ENCODE measurements around the gene ZFP36.

The ZFP36 gene

DNA sequence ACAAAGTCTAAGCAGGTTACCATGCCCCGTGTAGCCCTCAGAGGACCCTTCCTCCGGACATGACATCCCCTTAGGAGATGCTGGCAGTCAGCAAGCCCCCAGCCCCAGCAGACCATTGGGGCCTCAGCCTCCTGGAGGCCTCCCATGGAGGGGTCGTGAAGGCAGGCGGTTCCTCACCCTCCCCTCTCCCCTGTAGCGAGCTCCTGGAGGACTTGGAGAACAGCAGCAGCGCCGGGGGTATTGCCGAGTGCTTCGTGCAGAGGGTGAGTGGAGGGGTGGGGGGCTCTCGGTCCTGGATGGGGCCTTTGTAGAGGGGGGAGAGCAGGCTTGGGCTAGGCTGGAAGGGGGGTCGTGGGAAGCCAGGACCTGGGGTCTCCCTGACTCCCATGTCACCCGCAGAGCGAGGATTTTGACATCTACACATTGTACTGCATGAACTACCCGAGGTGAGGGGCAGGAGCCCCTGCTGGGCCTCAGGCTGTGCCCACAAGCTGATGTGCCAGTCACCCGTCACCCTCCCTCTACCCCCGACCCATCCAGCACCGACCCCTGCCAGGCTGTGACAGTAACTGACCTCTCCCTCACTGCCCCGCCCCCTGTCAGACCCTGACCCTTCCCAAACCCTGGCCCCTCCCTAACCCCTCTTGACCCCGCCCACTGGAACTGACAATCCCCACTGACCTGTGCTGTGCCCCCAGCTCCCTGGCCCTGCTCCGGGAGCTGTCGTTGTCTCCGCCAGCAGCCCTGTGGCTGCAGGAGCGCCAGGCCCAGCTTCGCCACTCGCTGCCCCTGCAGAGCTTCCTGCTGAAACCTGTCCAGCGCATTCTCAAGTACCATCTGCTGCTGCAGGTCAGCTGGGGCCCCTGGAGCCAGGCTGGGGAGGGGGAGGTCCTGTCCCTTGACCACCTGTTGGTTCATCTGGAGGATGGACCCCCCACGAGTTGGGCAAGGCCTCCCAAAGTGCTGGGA lies 9.8 kb downstream of the ZFP36 start:
- peaks cover 29% of the 10 kb centered on the region for H3K36me3 ChIP-seq (ENCODE audit: insufficient read depth, low read length)
- H3K27ac ChIP-seq (ENCODE audit: low read depth, low read length) = no peak overlapping the region
- no peaks in the 10 kb centered on the region for H3K27me3 ChIP-seq (ENCODE audit: control insufficient read depth in 1 of 2, insufficient read depth in 2 of 2, low read length in 2 of 2)
- H3K4me1 ChIP-seq (ENCODE audit: insufficient read depth, low read length) = peaks cover 31% of the 10 kb centered on the region
- H3K9ac ChIP-seq (ENCODE audit: low read length) = peak overlapping the region; percentile 25
- no peak overlapping the region for H3K4me3 ChIP-seq (ENCODE audit: low read depth in 1 of 2, low read length in 2 of 2)
- H3K9me3 ChIP-seq (ENCODE audit: low read length) = no peaks in the 10 kb centered on the region

GRCh38 chr19:39417463-39418181 lies 11.0 kb downstream of the ZFP36 start:
- H3K36me3 ChIP-seq (ENCODE audit: insufficient read depth, low read length) = peaks cover 31% of the 10 kb centered on the region
- H3K4me1 ChIP-seq (ENCODE audit: insufficient read depth, low read length) = peaks cover 26% of the 10 kb centered on the region
- H3K27ac ChIP-seq (ENCODE audit: low read depth, low read length) = no peak overlapping the region

DNA sequence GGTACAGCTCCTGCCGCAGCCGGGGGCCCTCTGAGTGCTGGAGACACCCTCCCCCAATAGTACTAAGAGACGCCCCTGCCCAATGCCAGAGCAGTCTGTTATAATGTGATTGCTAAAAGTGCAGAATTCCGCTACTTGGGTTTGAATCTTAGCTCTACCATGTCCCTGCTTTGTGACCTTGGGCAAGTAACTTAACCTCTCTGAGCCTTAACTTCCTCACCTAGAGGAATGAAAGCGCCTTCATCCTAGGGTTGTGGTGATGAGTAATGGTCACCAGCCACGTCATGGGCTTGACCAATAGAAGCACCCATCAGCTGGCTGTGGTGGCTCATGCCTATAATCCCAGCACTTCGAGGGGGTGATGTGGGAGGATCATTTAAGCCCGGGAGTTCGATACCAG lies 12.4 kb downstream of the ZFP36 start:
- Histone ChIP-seq H3K4me3 (ENCODE audit: low read depth in 1 of 2, low read length in 2 of 2) (no peak overlapping the region), H3K36me3 (ENCODE audit: insufficient read depth, low read length) (peaks cover 36% of the 10 kb centered on the region), H3K9ac (ENCODE audit: low read length) (no peak overlapping the region), H3K27me3 (ENCODE audit: control insufficient read depth in 1 of 2, insufficient read depth in 2 of 2, low read length in 2 of 2) (no peaks in the 10 kb centered on the region), H3K4me1 (ENCODE audit: insufficient read depth, low read length) (peaks cover 23% of the 10 kb centered on the region), H3K27ac (ENCODE audit: low read depth, low read length) (no peak overlapping the region), H3K9me3 (ENCODE audit: low read length) (no peaks in the 10 kb centered on the region)

More at GRCh38 chr19:39417463-39418181, 11.0 kb downstream of the ZFP36 start:
- no peaks in the 10 kb centered on the region for H3K27me3 ChIP-seq (ENCODE audit: control insufficient read depth in 1 of 2, insufficient read depth in 2 of 2, low read length in 2 of 2)
- no peaks in the 10 kb centered on the region for H3K9me3 ChIP-seq (ENCODE audit: low read length)
- no peak overlapping the region for H3K9ac ChIP-seq (ENCODE audit: low read length)
- H3K4me3 ChIP-seq (ENCODE audit: low read depth in 1 of 2, low read length in 2 of 2) = no peak overlapping the region

- peaks cover 36% of the 10 kb centered on the region for H3K36me3 ChIP-seq (ENCODE audit: insufficient read depth, low read length)
Observed at GRCh38 chr19:39420769-39421168, 14.1 kb downstream of the ZFP36 start.

DNA sequence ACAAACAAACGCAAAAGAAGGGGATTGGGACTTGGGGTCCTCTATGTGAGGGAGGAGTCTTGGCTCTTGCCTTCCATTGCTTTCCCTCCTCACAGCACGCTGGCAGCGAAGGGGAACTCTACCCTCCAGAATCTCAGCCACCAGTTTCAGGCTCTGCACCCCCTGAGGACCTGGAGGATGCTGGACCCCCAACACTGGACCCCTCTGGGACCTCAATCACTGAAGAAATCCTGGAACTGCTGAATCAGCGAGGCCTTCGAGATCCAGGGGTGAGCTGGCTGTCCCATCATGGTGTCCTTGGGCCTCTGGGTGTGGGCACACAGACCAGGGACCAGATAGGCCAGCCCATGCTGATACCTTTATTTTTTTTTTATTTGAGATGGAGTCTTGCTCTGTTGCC lies 15.4 kb downstream of the ZFP36 start:
- Histone ChIP-seq H3K4me1 (ENCODE audit: insufficient read depth, low read length) (no peaks in the 10 kb centered on the region), H3K4me3 (ENCODE audit: low read depth in 1 of 2, low read length in 2 of 2) (no peak overlapping the region), H3K36me3 (ENCODE audit: insufficient read depth, low read length) (peaks cover 29% of the 10 kb centered on the region), H3K9me3 (ENCODE audit: low read length) (no peaks in the 10 kb centered on the region), H3K27ac (ENCODE audit: low read depth, low read length) (no peak overlapping the region), H3K27me3 (ENCODE audit: control insufficient read depth in 1 of 2, insufficient read depth in 2 of 2, low read length in 2 of 2) (no peaks in the 10 kb centered on the region), H3K9ac (ENCODE audit: low read length) (no peak overlapping the region)

More at GRCh38 chr19:39420769-39421168, 14.1 kb downstream of the ZFP36 start:
- Histone ChIP-seq H3K9ac (ENCODE audit: low read length) (no peak overlapping the region), H3K27me3 (ENCODE audit: control insufficient read depth in 1 of 2, insufficient read depth in 2 of 2, low read length in 2 of 2) (no peaks in the 10 kb centered on the region), H3K4me3 (ENCODE audit: low read depth in 1 of 2, low read length in 2 of 2) (no peak overlapping the region), H3K9me3 (ENCODE audit: low read length) (no peaks in the 10 kb centered on the region), H3K4me1 (ENCODE audit: insufficient read depth, low read length) (peaks cover 6% of the 10 kb centered on the region), H3K27ac (ENCODE audit: low read depth, low read length) (no peak overlapping the region)

DNA sequence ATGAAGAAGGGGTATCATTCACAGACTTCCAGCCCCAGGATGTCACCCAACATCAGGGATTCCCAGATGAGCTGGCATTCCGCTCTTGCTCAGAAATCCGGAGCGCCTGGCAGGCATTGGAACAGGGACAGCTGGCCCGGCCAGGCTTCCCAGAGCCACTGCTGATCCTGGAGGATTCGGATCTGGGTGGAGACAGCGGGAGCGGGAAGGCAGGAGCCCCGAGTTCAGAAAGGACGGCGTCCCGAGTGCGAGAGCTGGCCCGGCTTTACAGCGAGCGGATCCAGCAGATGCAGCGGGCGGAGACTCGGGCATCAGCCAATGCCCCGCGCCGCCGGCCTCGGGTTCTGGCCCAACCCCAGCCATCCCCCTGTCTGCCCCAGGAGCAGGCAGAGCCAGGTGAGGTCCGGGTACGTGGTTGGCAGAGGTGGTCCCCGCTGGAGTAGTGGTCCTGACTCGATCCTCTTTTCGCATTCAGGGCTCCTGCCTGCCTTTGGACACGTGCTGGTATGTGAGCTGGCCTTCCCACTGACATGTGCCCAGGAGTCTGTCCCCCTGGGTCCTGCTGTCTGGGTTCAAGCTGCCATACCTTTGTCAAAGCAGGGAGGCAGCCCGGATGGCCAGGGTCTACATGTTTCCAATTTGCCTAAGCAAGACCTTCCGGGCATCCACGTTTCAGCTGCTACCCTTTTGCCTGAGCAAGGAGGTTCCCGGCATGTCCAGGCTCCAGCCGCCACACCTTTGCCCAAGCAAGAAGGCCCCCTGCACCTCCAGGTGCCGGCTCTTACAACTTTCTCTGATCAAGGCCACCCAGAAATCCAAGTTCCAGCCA lies 16.8 kb downstream of the ZFP36 start:
- Histone ChIP-seq H3K36me3 (ENCODE audit: insufficient read depth, low read length) (peaks cover 25% of the 10 kb centered on the region), H3K27ac (ENCODE audit: low read depth, low read length) (no peak overlapping the region), H3K4me1 (ENCODE audit: insufficient read depth, low read length) (peaks cover 6% of the 10 kb centered on the region), H3K27me3 (ENCODE audit: control insufficient read depth in 1 of 2, insufficient read depth in 2 of 2, low read length in 2 of 2) (no peaks in the 10 kb centered on the region), H3K4me3 (ENCODE audit: low read depth in 1 of 2, low read length in 2 of 2) (no peak overlapping the region), H3K9ac (ENCODE audit: low read length) (no peak overlapping the region), H3K9me3 (ENCODE audit: low read length) (no peaks in the 10 kb centered on the region)

DNA sequence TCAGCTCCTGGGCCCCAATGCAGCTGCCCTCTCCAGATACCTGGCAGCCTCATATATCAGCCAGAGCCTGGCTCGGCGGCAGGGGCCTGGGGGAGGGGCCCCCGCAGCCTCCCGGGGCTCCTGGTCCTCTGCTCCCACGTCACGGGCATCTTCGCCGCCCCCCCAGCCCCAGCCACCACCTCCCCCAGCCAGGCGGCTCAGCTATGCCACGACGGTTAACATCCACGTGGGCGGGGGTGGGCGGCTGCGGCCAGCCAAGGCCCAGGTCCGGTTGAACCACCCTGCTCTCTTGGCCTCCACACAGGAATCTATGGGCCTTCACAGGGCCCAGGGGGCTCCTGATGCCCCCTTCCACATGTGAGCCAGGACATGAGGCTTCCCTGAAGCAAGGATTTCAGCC lies 18.3 kb downstream of the ZFP36 start:
- H3K27me3 ChIP-seq (ENCODE audit: control insufficient read depth in 1 of 2, insufficient read depth in 2 of 2, low read length in 2 of 2) = no peaks in the 10 kb centered on the region
- H3K27ac ChIP-seq (ENCODE audit: low read depth, low read length) = no peak overlapping the region
- peaks cover 13% of the 10 kb centered on the region for H3K4me1 ChIP-seq (ENCODE audit: insufficient read depth, low read length)
- H3K9me3 ChIP-seq (ENCODE audit: low read length) = no peaks in the 10 kb centered on the region
- no peak overlapping the region for H3K4me3 ChIP-seq (ENCODE audit: low read depth in 1 of 2, low read length in 2 of 2)
- no peak overlapping the region for H3K9ac ChIP-seq (ENCODE audit: low read length)
- H3K36me3 ChIP-seq (ENCODE audit: insufficient read depth, low read length) = peaks cover 17% of the 10 kb centered on the region

DNA sequence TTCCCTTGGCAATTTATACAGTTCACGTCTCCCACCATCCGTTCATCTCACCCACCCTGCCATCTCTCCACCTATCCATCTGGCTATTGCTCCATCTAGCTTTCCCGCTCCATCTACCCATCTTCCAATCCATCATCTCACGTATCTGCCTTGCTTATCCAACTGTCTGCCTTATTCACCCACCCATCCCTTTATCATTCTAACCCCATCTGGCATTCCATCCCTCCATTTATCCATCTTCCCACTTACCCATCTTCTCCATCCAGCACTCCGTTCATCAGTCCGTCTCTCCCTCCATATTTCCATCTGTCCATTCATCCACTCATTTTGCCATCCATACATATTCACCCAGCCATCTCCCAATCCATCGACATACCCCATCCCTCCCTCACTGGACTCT lies 19.1 kb downstream of the ZFP36 start:
- Histone ChIP-seq H3K27me3 (ENCODE audit: control insufficient read depth in 1 of 2, insufficient read depth in 2 of 2, low read length in 2 of 2) (no peaks in the 10 kb centered on the region), H3K9me3 (ENCODE audit: low read length) (no peaks in the 10 kb centered on the region), H3K27ac (ENCODE audit: low read depth, low read length) (no peak overlapping the region), H3K4me1 (ENCODE audit: insufficient read depth, low read length) (peaks cover 13% of the 10 kb centered on the region), H3K4me3 (ENCODE audit: low read depth in 1 of 2, low read length in 2 of 2) (no peak overlapping the region), H3K9ac (ENCODE audit: low read length) (no peak overlapping the region), H3K36me3 (ENCODE audit: insufficient read depth, low read length) (peaks cover 9% of the 10 kb centered on the region)

- H3K4me3 ChIP-seq (ENCODE audit: low read depth in 1 of 2, low read length in 2 of 2) = no peak overlapping the region
- H3K27ac ChIP-seq (ENCODE audit: low read depth, low read length) = no peak overlapping the region
- H3K9ac ChIP-seq (ENCODE audit: low read length) = no peak overlapping the region
- H3K36me3 ChIP-seq (ENCODE audit: insufficient read depth, low read length) = peaks cover 7% of the 10 kb centered on the region
- no peaks in the 10 kb centered on the region for H3K27me3 ChIP-seq (ENCODE audit: control insufficient read depth in 1 of 2, insufficient read depth in 2 of 2, low read length in 2 of 2)
- peaks cover 13% of the 10 kb centered on the region for H3K4me1 ChIP-seq (ENCODE audit: insufficient read depth, low read length)
- no peaks in the 10 kb centered on the region for H3K9me3 ChIP-seq (ENCODE audit: low read length)
Observed at GRCh38 chr19:39426170-39426569, 19.5 kb downstream of the ZFP36 start.

DNA sequence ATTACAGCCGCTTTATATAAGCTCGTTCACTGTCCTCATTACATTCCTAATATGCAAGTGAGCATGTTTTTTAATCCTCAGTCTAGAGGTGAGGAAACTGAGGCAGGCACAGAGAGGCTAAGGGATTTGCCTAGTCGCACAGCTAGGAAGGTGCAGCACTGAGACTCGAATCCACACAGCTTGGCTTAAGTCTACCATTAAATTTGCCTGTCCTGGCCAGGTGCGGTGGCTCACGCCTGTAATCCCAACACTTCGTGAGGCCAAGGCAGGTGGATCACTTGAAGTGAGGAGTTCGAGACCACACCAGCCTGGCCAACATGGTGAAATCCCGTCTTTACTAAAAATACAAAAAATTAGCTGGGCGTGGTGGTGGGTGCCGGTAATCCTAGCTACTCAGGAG lies 21.1 kb downstream of the ZFP36 start:
- no peak overlapping the region for H3K4me3 ChIP-seq (ENCODE audit: low read depth in 1 of 2, low read length in 2 of 2)

More for the DNA sequence above, 21.1 kb downstream of the ZFP36 start:
- no peak overlapping the region for H3K9ac ChIP-seq (ENCODE audit: low read length)
- H3K4me1 ChIP-seq (ENCODE audit: insufficient read depth, low read length) = peaks cover 13% of the 10 kb centered on the region
- peaks cover 13% of the 10 kb centered on the region for H3K36me3 ChIP-seq (ENCODE audit: insufficient read depth, low read length)
- no peaks in the 10 kb centered on the region for H3K9me3 ChIP-seq (ENCODE audit: low read length)
- H3K27me3 ChIP-seq (ENCODE audit: control insufficient read depth in 1 of 2, insufficient read depth in 2 of 2, low read length in 2 of 2) = no peaks in the 10 kb centered on the region
- H3K27ac ChIP-seq (ENCODE audit: low read depth, low read length) = peak overlapping the region; percentile 93
